ENCODE results near the gene DUSP8. TPM values are rescaled to one million over a fixed set of nuclear protein-coding genes. Genes with fewer than 3 reads are reported as not detected.

The DUSP8 gene
- total and polyA plus RNA-seq, 9 of the 15 experiments (the other 6 are each of a cell fraction or from before 2014, with no cell fraction given): 0.14 to 2.0 (median 0.86) TPM; not detected in 2

- FAIRE-seq (no peak), DNase-seq (ENCODE audit: extremely low read depth in 1 of 4, low spot score in 3 of 4) (no peak), ATAC-seq (no peak)
- Histone ChIP-seq H3K4me3 (no peak overlapping the region), H3K79me2 (ENCODE audit: control insufficient read depth, insufficient read depth, low read length) (no peaks in the 10 kb centered on the region), H3K9ac (ENCODE audit: insufficient read depth in 1 of 2, low read depth in 2 of 2, low read length in 2 of 2) (no peak overlapping the region), H3K4me1 (replicated peaks in 1 of 2; ENCODE audit: control insufficient read depth in 2 of 2, insufficient read depth in 2 of 2, low read length in 2 of 2) (no peaks in the 10 kb centered on the region), H3K4me2 (ENCODE audit: insufficient read depth, low read length) (no peak overlapping the region), H3K27me3 (ENCODE audit: control insufficient read depth in 2 of 2, insufficient read depth in 2 of 2, low read length in 2 of 2) (peaks cover 0 to 35% of the 10 kb centered on the region in 2 experiments; a peak in 2 of 5 replicates), H2AFZ (ENCODE audit: low read depth, low read length) (no peak overlapping the region), H3K36me3 (ENCODE audit: control insufficient read depth, insufficient read depth, low read length) (no peaks in the 10 kb centered on the region), H3K9me1 (ENCODE audit: control insufficient read depth, insufficient read depth, low read length) (peaks cover 3% of the 10 kb centered on the region), H3K9me3 (replicated peaks; ENCODE audit: control insufficient read depth, insufficient read depth, low read depth, low read length) (peaks cover 7% of the 10 kb centered on the region; the same call in 1 of the 2 replicates), H3K27ac (ENCODE audit: extremely low read depth, low read depth, low read length) (no peak overlapping the region), H4K20me1 (replicated peaks; ENCODE audit: control insufficient read depth, insufficient read depth, low read length) (0 out of 2 replicates have a peak, but pooled peaks cover 6% of the 10 kb centered on the region)
- intact Hi-C loops (cut with micrococcal nuclease) (no loop called here), in situ Hi-C loops (cut with MboI) (no loop called here)
- no peak for TF ChIP-seq CREBBP (IDR thresholded peaks at IDR 0.05; ENCODE audit: low read depth, low read length)
- no peak for TF ChIP-seq NFRKB (IDR thresholded peaks at IDR 0.05; ENCODE audit: low read depth)
- TF ChIP-seq SIN3A (IDR thresholded peaks at IDR 0.05; ENCODE audit: borderline replicate concordance in 2 of 2, control insufficient read depth in 1 of 2, low read depth in 2 of 2, low read length in 2 of 2): no peak
- TF ChIP-seq PCBP2 (IDR thresholded peaks at IDR 0.05; ENCODE audit: low read depth, low read length, poor library complexity, severe bottlenecking): no peak
- TF ChIP-seq ZNF431 (CRISPR knock-in tag; IDR thresholded peaks at IDR 0.05): no peak
- TF ChIP-seq HCFC1 (IDR thresholded peaks at IDR 0.05; ENCODE audit: low read depth, low read length): no peak
- no peak for TF ChIP-seq NCOA6 (IDR thresholded peaks at IDR 0.05)
- no peak for TF ChIP-seq FOXA3 (CRISPR knock-in tag; conservative IDR thresholded peaks at IDR 0.05 in 1 of 2, IDR thresholded peaks at IDR 0.05 in 1 of 2)
- TF ChIP-seq, protein P1, sequence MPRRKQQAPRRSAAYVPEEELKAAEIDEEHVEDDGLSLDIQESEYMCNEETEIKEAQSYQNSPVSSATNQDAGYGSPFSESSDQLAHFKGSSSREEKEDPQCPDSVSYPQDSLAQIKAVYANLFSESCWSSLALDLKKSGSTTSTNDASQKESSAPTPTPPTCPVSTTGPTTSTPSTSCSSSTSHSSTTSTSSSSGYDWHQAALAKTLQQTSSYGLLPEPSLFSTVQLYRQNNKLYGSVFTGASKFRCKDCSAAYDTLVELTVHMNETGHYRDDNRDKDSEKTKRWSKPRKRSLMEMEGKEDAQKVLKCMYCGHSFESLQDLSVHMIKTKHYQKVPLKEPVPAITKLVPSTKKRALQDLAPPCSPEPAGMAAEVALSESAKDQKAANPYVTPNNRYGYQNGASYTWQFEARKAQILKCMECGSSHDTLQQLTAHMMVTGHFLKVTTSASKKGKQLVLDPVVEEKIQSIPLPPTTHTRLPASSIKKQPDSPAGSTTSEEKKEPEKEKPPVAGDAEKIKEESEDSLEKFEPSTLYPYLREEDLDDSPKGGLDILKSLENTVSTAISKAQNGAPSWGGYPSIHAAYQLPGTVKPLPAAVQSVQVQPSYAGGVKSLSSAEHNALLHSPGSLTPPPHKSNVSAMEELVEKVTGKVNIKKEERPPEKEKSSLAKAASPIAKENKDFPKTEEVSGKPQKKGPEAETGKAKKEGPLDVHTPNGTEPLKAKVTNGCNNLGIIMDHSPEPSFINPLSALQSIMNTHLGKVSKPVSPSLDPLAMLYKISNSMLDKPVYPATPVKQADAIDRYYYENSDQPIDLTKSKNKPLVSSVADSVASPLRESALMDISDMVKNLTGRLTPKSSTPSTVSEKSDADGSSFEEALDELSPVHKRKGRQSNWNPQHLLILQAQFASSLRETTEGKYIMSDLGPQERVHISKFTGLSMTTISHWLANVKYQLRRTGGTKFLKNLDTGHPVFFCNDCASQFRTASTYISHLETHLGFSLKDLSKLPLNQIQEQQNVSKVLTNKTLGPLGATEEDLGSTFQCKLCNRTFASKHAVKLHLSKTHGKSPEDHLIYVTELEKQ (CRISPR knock-in tag; IDR thresholded peaks at IDR 0.05): no peak
- no peak for TF ChIP-seq SRSF7 (optimal IDR thresholded peaks at IDR 0.05; ENCODE audit: low read depth, low read length)
- no peak for TF ChIP-seq CREM (IDR thresholded peaks at IDR 0.05; ENCODE audit: low read depth)
- TF ChIP-seq NR1H2 (CRISPR knock-in tag; IDR thresholded peaks at IDR 0.05): no peak
- TF ChIP-seq FOXM1 (IDR thresholded peaks at IDR 0.05; ENCODE audit: low read depth): no peak
- TF ChIP-seq FOXM1 (CRISPR knock-in tag; IDR thresholded peaks at IDR 0.05; ENCODE audit: low read depth): no peak
- no peak for TF ChIP-seq ZNF699 (CRISPR knock-in tag; IDR thresholded peaks at IDR 0.05; ENCODE audit: insufficient replicate concordance)
- no peak for TF ChIP-seq SAFB (IDR thresholded peaks at IDR 0.05; ENCODE audit: borderline replicate concordance, low read depth, low read length)
- 2% methylated on average over 9 of the region's 9 CpGs for WGBS (ENCODE audit: insufficient coverage, low coverage, missing lambda C conversion rate)
- CTCF ChIA-PET (ENCODE audit: low intra/inter-chr PET ratio): no interaction called here
- POLR2A ChIA-PET: interaction anchor here (0.7 to 0.9 kb wide), 3 partner anchors 8 to 41 kb away, joined by 3 to 4 read pairs (median 4); no protein-coding TSS in a partner anchor
- no TSS peak for BruUV-seq (replicated peaks)
Measured at GRCh38 chr11:1581976-1582375, 9.9 kb upstream of the DUSP8 start.
